ENCODE results near the gene EXOSC7.
A peak's percentile ranks its signal among the peaks of the same experiment; 100 is the strongest.
"Not testable (repeated sequence)": the region's sequence is repeated elsewhere in the genome, so short reads cannot be mapped to it uniquely, and the experiment has no call there.

Gene EXOSC7

GRCh38 chr3:44970926-44971490, 5.0 kb upstream of the EXOSC7 start:
- H3K27ac ChIP-seq: peak overlapping the region; percentile 50; the same call in 1 of the 2 replicates
- TF ChIP-seq CTCF (conservative IDR thresholded peaks at IDR 0.05): no peak
- no peak for TF ChIP-seq ZFX (IDR thresholded peaks at IDR 0.05)

DNA sequence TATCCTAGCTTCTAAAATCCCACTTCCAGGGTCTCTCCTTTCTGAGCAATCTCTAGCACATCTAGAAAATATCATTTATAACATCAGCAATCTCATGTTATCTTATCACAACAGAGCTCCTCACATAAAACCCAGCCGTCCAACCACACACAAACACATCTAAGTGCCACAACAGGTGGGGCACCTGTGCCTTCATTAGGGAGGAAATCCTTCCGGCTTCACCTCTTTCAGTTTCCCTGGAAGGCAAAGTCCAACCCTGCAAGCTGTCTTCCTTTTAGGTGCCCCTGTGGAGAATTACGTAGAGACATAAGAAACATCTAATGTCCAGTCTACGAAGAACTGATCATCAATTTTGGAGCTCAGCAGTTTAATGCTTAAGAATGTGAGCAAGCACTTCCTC, 1.6 kb upstream of the EXOSC7 start:
- TF ChIP-seq CTCF (conservative IDR thresholded peaks at IDR 0.05) (no peak), ZFX (IDR thresholded peaks at IDR 0.05) (no peak)
- H3K27ac ChIP-seq: no peak overlapping the region

DNA sequence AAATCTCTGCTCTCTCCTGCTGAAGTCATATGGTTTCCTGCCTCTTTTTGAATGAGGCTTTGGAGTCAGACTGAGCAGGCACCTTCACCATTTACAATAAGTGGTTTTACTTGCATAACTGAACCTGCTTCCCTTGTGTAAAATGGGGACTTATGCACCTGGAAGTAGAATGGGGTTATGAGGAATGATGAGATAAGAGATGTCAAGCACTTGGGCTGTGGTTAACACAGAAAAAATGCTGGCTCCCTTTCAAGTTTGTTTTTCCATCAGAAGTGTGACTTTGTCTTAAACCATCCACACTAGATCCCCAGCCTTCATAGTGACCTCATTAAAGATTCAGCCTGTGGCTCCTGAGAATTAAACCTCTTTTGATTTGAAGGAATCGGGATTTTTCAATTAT, 5.2 kb downstream of the EXOSC7 start:
- TF ChIP-seq CTCF (conservative IDR thresholded peaks at IDR 0.05) (no peak), ZFX (IDR thresholded peaks at IDR 0.05) (no peak)
- 0 out of 2 replicates have a peak overlapping the region, but pooled peaks have one; percentile 43 for H3K27ac ChIP-seq

- peak overlapping the region; percentile 43 for H3K27ac ChIP-seq
Measured at GRCh38 chr3:44981751-44982150, 5.7 kb downstream of the EXOSC7 start.

DNA sequence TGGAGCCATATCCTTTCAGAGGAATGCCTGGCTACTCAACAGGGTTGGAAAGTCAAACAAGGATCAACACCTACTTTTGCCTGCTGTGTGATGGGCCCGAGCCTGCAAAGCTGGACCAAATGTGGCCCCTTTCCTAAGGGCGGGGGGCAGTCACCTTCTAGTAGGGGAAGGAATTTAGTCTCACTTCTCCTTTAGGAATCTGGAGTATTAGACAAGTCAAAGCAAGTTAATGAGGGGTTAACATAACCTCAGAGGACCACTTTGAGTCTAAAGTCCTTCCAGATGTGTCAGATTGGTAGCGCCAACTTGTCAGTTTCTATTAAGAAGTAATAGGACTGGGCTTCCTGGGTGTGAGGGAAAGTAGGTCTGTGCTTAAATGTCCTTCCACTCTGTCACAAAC, 6.8 kb downstream of the EXOSC7 start:
- peak overlapping the region; percentile 43 for H3K27ac ChIP-seq
- TF ChIP-seq CTCF (conservative IDR thresholded peaks at IDR 0.05): no peak

More at GRCh38 chr3:44981751-44982150, 5.7 kb downstream of the EXOSC7 start:
- no peak for TF ChIP-seq CTCF (conservative IDR thresholded peaks at IDR 0.05)
- no peak for TF ChIP-seq ZFX (IDR thresholded peaks at IDR 0.05)

DNA sequence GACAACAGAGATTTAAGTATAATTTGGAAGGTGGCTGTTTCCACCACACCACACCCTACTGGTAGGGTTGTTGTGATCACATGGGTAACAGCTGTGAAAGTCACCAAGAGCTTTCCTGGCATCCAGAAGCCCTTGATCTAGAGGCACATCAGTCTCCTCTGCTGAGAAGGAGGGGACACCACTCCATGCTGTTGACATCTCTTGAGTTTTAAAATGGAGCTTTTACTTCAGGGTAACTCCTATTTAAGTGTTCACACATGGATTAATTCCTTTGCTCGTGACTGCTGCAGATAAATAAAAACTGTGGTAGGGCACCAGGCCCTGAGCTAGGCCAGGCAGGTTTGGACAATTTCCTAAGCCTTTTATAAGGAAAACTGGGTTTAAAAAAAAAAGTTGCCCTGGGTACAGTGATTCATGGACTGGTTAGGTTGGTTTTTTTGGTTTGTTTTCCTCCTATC, 7.5 kb downstream of the EXOSC7 start:
- H3K27ac ChIP-seq: peak overlapping the region; percentile 43; the same call in 1 of the 2 replicates

GRCh38 chr3:44984335-44984734, 8.3 kb downstream of the EXOSC7 start:
- TF ChIP-seq ZFX (IDR thresholded peaks at IDR 0.05): no peak
- TF ChIP-seq CTCF (conservative IDR thresholded peaks at IDR 0.05): no peak
- peak overlapping the region; percentile 51 for H3K27ac ChIP-seq

More for the DNA sequence above, 7.5 kb downstream of the EXOSC7 start:
- TF ChIP-seq CTCF (conservative IDR thresholded peaks at IDR 0.05) (no peak), ZFX (IDR thresholded peaks at IDR 0.05) (no peak)

- not testable (repeated sequence) for H3K27ac ChIP-seq
Measured at GRCh38 chr3:44986330-44986729, 10.3 kb downstream of the EXOSC7 start.
